ENCODE results near the gene TECR. TPM values are rescaled to one million over a fixed set of nuclear protein-coding genes. Genes with fewer than 3 reads are reported as not detected.

The TECR gene
- total and polyA plus RNA-seq, 2 donors (not counting 3 experiments of a cell fraction or from before 2014, with no cell fraction given) = 109 to 193 TPM

DNA sequence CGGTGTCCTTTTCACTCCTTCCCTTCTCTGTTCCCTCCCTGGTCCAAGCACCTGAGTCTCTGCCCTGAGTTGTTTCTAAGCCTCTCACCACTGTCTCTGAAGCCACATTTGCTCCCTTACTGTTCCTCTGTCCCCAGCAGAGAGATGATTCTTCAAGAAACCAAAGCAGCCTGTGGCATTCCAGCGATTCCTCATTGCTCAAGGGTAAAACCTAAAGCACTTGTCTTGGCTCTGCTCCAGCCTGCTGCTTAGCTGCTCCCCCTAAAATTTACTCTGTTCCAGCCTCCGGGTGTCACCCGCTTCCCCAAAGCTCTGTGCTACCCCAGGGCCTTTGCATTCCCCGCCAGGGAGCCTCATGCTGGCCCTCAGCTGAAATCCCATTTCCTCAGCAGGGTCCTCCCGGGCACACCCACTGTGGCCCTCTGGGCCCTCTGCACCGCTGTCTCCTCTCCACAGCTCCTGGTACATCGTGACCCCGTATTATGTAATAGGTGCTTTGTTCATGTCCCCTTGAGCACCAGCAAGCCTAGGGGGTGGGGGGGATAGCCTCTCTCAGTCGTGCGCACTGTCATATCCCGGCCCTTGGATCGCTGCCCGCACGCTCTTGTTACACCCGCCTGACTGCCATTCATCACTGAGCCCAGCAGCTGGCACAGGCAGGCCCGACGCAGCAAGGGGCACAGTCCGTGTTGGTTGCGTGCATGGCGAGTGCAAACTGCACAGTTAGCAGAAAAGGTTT lies 15.8 kb downstream of the TECR start:
- Histone ChIP-seq H2AFZ (ENCODE audit: low read depth, low read length) (no peak overlapping the region), H3K36me3 (ENCODE audit: control insufficient read depth in 2 of 2, extremely low read depth in 1 of 2, insufficient read depth in 2 of 2, low read length in 2 of 2) (peaks cover 0 to 1% of the 10 kb centered on the region in 2 experiments), H3K9me3 (replicated peaks; ENCODE audit: control insufficient read depth, insufficient read depth, low read length) (no peaks in the 10 kb centered on the region), H3K79me2 (ENCODE audit: control insufficient read depth, insufficient read depth, low read length) (no peaks in the 10 kb centered on the region), H3K4me3 (replicated peaks in 1 of 3; ENCODE audit: insufficient read depth in 1 of 3, low read depth in 1 of 3, low read length in 3 of 3) (no peak overlapping the region), H3K4me1 (ENCODE audit: control insufficient read depth, extremely low read depth, insufficient read depth, low read length) (no peaks in the 10 kb centered on the region), H4K20me1 (replicated peaks; ENCODE audit: control insufficient read depth, extremely low read depth, insufficient read depth, low read length) (no peaks in the 10 kb centered on the region), H3K9ac (replicated peaks; ENCODE audit: extremely low read depth, insufficient read depth, low read length) (no peak overlapping the region), H3K4me2 (ENCODE audit: insufficient read depth, low read length) (no peak overlapping the region), H3K9me1 (replicated peaks; ENCODE audit: control insufficient read depth, extremely low read depth, insufficient read depth, low read length) (no peaks in the 10 kb centered on the region), H3K27ac (ENCODE audit: insufficient read depth, low read depth, low read length) (no peak overlapping the region), H3K27me3 (ENCODE audit: control insufficient read depth in 2 of 2, insufficient read depth in 2 of 2, low read length in 2 of 2) (no peaks in the 10 kb centered on the region)
- BruUV-seq (replicated peaks) = no TSS peak
- no peak for TF ChIP-seq POLR2AphosphoS5 (IDR thresholded peaks at IDR 0.05; ENCODE audit: insufficient read depth, low read depth, low read length)
- no peak for TF ChIP-seq JUN (IDR thresholded peaks at IDR 0.05; ENCODE audit: borderline replicate concordance, insufficient read depth, insufficient read length, low read depth)
- TF ChIP-seq FOS (IDR thresholded peaks at IDR 0.05; ENCODE audit: borderline replicate concordance, insufficient read depth, low read length) = no peak
- TF ChIP-seq, protein P1, sequence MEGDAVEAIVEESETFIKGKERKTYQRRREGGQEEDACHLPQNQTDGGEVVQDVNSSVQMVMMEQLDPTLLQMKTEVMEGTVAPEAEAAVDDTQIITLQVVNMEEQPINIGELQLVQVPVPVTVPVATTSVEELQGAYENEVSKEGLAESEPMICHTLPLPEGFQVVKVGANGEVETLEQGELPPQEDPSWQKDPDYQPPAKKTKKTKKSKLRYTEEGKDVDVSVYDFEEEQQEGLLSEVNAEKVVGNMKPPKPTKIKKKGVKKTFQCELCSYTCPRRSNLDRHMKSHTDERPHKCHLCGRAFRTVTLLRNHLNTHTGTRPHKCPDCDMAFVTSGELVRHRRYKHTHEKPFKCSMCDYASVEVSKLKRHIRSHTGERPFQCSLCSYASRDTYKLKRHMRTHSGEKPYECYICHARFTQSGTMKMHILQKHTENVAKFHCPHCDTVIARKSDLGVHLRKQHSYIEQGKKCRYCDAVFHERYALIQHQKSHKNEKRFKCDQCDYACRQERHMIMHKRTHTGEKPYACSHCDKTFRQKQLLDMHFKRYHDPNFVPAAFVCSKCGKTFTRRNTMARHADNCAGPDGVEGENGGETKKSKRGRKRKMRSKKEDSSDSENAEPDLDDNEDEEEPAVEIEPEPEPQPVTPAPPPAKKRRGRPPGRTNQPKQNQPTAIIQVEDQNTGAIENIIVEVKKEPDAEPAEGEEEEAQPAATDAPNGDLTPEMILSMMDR (IDR thresholded peaks at IDR 0.05; ENCODE audit: extremely low read depth in 1 of 2, insufficient read depth in 1 of 2, low read depth in 1 of 2, low read length in 2 of 2) = no peak
- TF ChIP-seq, protein P2, sequence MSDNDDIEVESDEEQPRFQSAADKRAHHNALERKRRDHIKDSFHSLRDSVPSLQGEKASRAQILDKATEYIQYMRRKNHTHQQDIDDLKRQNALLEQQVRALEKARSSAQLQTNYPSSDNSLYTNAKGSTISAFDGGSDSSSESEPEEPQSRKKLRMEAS (IDR thresholded peaks at IDR 0.05; ENCODE audit: insufficient read depth, insufficient read length) = no peak
- TF ChIP-seq EZH2 (IDR thresholded peaks at IDR 0.05; ENCODE audit: borderline replicate concordance, low read depth, low read length, severe bottlenecking) = no peak
- no peak for TF ChIP-seq MYC (IDR thresholded peaks at IDR 0.05; ENCODE audit: low read depth, low read length)
- no peak for TF ChIP-seq POLR2A (IDR thresholded peaks at IDR 0.05; ENCODE audit: low read depth, low read length)
- TF ChIP-seq GATA2 (IDR thresholded peaks at IDR 0.05; ENCODE audit: insufficient read depth, insufficient read length, low read depth, low read length) = no peak
- dilution Hi-C loops (cut with MboI; ENCODE audit: extremely low pct_ligation_motif_present, low sequenced_read_pairs) (no loop called here), intact Hi-C loops (cut with micrococcal nuclease) (no loop called here)
- no peak for DNase-seq (ENCODE audit: low read depth, low spot score)
- CTCF ChIA-PET = interaction anchor here (1.2 kb wide), 1 partner anchor 12 kb away, joined by 3 read pairs; no protein-coding TSS in a partner anchor
- no peak for FAIRE-seq
- POLR2A ChIA-PET = no interaction called here
